ENCODE measurements around the gene COPS9. TPM values are rescaled to one million over a fixed set of nuclear protein-coding genes. Genes with fewer than 3 reads are reported as not detected.

COPS9 gene
- 132 TPM for total RNA-seq

DNA sequence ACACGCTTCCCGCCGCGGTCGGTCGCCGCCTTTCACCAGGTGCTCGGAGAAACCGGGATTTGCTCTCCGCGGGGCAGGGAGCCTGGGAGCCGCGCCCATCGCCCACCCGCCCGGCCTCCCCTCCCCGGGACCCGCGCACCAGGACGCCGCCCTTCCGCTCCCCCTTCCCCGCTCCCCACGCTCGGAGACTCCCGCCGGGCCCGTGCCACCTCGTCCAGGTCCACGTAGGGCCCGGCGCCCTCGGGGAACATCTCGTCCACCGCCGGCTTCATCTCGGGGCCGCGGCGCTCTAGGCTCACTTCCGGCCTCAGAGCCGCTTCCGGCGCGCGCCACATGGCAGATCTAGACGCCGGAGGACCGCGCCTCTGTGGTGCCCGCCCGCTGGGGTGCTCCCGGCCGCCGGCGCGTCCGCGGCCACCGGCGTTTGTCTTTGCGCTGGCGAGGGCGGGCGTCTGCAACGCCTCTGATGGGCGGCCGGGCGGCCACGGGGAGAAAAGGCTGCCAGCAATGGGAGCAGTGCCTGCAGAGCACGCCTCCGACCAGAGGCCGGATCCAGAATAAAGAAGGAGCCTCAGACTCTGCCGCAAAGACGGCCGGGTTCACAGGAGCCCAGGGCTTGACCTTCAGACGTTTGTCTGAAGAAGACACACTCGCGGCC, at the start of gene COPS9:
COPS9 (minus strand) TSS at position 293 of the 658 bp plus-strand sequence; CDS start at position 272, 21 bp downstream.
- ATAC-seq: peak; percentile 92

DNA sequence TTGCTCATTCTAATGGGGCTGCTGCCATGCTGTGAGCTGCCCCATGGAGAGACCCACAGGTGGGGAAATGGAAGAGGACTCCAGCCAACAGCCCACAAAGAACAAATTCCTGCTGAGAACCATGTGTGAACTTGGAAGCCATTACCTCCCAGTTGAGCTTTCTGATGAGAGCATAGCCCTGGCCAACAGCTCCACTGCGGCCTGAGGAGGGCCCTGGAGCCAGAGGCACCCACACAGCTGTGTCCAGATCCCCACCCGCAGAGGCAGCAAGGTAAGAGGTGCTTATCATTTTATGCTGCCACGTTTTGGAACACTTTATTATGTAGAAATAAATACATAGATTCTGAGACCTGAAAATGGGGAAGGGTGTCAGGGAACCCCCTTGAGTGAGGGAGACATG, 48.6 kb upstream of the COPS9 start:
- ATAC-seq: no peak

DNA sequence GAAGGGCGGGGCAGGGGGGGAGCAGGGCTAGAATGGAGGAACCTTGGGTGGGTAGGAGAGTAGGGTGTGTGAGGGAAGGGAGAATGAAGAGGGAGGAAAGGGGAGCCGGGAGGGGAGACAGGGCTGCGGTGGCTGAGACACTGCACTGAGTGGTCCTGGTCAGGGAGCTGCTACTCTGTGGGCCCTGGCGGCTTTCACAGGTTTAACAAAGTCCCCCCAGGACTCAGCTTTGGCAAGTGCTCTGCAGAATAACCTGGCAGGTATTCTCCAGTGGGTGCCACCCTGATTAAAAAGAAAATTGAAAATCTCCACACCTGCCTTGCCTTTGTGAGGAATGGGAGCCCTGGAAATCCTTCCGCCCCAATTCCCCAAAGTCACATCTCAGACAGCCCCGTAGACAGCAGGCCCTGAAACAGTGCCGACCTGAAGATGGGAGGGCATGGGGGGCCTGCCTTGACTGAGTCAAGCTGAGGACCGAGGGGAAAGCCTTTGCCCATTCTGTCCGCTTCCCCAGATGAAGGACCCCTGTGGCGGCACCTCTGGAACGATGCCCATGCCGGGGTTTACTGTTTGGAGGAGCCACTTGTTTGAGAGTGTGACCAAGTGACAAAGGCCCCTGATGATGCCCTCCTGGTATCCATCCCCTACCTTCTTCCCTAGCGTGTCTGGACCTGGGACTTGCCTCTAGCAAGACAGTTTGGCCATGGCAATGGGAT, 47.9 kb upstream of the COPS9 start:
- ATAC-seq: no peak

DNA sequence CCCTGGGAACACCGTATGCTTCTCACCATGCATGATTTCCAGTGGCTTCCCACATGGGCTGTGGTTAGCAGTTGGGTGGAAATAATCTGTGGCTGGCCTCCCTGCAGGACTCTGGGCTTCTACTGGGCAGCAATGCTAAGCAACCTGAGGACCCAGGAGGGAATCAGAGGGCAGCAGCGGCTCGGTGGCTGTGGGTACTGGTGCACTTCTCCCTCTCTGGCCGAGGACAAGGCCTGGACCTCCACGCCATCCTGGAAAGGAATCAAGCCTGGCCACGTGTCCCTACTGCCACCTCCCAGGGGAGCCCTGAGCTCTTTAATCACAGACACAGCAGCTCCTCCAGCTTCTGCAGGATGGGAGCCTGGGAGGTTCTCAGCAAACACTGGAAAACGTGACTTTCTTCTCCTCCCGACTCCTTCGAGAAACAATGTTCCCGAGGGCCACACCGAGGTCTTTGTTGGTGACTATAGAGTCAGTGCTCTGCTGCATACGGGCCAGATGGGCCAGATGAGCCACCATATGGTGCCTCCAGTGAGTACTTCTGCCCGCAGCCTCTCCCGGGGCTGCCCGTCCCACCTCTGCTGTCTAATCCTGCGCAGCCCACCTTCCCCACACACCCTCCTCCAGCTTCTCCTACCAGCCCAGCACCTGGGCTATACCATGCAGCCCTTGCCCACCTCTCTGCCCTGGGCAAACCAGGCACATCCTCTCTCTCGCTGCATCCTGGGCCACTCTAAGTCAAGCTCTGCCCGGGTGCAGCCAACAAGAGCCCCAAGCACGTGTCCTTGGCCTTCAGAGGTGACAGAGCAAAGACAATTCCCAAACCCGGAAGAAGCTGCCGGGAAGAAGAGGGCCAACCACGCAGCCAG, 47.1 kb upstream of the COPS9 start:
- ATAC-seq: no peak

DNA sequence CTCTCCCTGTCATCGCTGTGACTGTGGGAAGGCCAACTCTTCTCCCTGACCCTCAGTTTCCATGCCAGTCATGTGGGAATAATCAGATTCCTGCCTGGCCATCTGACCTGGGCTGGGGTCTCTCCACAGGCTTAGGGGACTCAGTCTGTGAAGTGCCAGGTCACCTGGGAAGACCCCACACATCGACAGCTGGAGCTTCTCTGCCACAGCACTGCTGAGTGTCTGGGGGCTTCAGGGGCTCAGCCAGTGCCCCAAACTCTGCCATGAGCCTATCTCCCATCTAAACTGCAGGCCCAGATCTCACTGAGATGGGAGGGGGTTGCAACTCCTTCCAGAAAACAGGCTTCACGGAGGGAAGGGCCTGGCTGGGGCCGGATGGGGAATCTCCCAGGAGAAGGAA, 46.4 kb upstream of the COPS9 start:
- ATAC-seq: no peak

DNA sequence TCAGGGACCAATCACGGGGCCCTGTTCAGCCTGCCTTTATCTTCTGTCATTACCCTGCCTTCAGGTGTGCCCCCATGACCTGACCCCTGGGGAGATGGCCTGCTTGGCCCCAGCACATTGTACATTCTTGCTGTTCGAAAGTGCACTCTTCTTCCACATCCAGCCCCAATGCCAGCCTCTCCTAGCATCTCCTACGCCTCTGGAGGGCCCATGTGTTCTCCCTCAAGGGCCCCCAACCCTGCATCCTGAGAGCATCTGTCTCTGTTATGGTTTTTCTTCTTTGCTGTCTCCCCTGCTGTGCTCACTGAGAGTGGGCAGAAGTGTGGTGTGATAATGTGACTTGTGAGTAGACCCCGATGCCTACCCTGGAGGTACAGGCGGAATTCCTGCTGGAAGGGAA, 45.9 kb upstream of the COPS9 start:
- no peak for ATAC-seq

DNA sequence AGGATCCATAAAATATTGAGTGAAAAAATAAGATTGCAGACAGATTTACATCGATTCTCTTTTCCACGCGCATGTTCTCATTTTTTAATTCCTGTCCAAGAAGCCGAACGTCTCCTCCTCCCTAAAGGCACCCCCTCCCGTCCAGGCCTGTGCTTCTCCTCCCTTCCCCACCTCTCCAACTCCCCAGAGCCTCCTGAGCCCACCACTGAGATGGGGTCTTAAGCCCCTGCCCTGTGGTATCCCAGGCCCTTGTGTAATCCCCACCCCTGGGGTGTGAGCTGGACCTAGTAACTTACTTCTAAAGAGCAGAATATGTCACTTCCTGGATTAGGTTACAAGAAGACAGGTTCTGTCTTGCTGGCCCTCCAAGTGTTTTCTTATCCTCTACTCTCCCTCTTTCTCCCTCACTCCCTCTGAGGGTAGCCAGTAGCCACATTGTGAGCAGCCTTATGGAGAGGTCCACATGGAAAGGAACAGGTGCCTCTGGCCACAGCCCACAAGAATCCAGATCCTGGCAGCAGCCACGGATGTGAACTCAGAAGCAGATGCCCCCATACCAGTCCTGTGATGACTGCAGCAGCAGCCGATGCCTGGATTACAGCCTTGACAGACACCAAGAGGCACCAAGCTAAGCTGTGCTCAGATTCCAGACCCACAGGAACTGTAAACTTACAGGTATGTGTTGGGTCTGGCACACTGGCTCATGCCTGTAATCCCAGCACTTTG, 44.0 kb upstream of the COPS9 start:
- ATAC-seq: peak; percentile 41

DNA sequence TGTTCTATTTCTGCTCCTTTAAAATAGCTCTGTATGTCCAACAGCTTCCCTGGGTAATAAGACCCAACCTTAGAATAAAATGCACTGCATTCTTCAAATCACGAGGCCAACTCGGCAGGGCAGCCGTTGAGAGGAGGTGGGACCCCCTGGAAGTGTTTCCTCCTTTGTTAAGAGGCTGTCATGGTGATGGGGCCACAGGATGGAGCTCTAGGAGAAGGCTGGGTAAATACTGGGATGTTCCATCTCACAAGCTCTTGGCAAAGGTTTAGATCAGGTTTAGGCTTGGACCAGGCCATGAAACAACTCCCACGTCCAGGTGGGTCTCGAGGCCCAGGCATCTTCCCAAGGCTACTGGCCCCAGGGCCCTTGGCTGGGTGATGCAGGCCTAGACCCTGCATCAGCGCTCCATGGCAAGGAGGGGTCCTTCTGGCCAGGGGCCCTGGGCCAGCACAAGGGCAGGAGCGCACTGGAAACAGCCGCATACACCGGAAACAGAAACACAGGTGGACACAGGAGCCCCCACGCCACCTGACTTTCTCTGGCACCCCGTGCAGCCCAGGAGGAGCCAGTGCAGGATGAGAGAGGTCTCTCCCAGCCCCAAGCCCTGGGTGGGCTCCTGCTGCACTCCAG, 43.2 kb upstream of the COPS9 start:
- ATAC-seq: no peak

DNA sequence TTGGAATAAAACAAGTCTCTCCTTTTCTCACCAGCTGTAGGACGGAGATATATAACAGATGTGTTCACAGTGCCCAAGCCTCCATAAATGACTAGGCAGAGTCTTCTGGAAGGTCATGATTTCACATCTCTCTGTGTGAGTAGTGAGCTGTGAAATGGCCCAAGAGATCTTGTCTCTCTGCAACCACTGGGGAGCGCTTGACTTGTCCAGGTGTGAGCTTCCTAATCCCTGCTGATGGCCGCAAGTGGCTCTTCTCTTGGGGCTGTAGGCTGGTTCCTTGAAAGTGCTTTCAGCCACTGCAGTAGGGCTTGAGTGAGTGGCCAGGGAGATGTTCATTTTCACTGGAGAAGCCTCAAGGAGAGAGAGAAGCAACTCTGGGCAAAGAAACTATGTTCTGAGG, 42.5 kb upstream of the COPS9 start:
- ATAC-seq: no peak

DNA sequence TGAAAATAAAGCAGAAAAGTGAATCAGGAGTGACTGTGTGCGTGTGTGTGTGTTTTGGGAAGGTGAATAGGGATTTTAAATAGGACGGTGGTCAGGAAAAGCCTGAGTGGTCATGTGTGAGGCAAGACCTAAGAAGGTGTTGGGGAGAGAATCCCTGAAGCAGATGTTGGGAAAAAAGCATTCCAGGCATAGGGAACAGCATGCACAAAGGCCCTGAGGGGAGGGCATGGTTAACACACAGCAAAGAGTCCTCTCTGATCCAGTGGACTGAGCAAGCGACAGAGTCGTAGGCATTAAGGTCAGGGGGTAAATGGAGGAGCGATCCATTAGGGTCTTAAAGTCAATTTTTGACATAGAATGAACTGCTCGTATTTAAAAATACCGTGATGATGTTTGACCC, 38.4 kb upstream of the COPS9 start:
- no peak for ATAC-seq

DNA sequence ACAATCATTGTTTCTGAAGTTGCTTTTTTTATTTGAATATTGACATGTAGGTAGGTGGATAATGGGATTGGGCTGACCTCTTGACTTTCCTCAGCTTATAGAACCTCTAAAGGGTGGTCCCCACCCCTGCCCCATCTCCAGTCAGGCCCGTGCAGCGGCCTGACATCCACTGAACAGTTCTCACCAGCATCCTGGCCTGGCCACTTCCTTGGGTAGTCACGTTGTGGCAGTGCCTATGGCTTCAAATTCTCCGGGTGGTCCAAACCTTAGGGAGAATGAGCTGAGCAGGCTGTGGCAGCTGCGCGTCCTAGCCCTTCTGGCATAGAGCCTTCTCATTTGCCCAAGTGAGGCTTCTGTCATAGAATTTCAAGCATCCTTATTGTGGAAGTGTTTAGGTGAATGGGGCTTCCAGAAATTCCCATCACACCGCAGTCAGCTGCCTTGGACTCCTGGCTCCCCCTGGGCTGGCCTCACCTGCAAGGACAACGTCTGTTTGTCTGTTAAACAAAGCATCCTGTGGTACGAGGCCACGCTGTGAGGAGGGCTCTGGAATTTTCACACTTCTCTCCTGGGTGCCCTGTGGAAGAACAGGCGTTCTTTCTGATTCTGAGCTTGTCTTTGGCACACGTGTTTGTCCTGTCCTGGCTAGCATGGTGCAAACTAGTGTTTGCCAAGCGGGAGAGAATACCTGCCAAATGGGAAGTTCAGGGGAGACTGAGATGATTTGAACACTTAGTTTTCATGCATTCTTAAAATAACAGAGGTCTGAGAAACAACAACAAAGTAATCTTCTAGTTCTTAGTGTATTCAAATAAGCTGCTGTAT, 36.2 kb upstream of the COPS9 start:
- ATAC-seq: no peak

DNA sequence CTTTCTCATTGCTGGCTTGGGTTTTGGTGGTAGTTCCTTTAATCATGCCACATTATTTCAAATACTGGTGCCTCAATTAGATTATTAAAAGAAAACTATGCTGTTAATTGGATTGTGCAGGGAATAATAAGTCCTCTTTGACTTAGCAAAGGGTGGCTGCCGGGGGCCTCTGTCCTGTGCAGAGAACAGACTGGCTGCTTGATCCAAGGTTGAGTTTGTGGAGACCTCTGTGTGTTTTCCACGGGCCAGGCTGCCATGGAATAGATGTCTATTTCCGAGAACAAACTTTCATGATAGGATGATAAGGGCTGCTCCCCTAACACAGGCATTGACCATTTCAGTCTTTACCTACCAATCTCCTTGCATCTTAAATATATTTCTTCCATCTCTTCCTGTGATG, 34.8 kb upstream of the COPS9 start:
- ATAC-seq: no peak

DNA sequence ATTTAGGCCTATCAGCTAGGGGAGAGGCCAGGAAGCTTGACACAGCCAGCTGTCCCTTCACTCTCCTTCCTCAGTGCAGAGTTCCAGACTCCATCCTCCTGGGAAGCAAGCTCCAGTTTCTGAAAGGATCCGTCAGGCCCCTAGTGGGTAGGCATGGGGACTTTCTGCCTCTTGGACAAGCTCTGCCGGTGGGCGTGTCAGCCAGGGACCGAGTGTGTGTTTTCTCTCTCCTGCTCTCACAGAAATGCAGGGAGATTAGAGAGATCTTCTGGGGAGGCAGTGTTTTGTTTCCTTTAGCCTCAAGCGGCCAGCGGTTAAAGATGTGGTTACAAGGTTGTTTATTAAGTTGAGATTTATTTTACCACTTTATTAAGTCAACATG, 34.2 kb upstream of the COPS9 start:
- no peak for ATAC-seq

DNA sequence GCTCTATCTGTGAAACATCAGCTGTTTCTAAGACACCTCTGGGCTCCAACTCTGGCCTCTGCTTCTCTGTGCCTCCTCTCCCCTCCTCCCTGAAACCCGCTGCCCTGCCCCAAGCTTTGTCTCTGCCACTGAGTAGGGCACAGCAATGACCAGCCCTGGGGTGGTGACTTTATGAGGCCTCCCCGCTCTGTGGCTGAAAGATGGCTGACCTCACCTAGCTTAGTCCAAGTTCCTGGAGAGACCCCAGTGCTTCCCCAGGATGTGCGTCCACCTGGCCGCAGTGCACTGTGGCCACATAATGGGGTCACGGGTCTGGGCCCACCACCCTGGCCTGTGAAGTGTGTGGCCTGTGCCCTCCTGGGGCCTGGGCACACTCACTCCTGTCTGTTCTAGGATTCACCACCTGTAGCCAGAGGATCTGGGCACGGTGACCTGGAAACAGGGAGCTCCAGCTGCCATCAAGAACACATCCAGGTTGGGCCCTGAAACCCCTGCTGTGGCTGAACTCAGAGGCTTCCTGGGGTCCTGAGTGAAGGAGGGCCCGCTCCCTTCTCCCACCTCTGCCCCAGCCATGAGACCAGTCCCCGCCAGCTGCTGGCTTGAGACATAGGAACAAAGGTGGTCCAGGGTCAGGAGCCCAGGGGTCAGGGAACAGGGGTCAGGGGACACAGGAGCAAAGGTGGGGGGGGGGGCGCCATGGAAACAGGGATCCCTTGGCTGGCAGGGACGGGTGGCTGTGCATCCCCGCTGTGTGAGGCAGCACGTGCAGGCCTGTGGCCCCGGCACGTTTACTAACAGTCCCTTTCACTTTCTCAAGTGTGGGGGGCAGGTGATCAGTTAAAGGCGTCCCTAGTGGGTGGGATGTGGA, 33.6 kb upstream of the COPS9 start:
- ATAC-seq: no peak

DNA sequence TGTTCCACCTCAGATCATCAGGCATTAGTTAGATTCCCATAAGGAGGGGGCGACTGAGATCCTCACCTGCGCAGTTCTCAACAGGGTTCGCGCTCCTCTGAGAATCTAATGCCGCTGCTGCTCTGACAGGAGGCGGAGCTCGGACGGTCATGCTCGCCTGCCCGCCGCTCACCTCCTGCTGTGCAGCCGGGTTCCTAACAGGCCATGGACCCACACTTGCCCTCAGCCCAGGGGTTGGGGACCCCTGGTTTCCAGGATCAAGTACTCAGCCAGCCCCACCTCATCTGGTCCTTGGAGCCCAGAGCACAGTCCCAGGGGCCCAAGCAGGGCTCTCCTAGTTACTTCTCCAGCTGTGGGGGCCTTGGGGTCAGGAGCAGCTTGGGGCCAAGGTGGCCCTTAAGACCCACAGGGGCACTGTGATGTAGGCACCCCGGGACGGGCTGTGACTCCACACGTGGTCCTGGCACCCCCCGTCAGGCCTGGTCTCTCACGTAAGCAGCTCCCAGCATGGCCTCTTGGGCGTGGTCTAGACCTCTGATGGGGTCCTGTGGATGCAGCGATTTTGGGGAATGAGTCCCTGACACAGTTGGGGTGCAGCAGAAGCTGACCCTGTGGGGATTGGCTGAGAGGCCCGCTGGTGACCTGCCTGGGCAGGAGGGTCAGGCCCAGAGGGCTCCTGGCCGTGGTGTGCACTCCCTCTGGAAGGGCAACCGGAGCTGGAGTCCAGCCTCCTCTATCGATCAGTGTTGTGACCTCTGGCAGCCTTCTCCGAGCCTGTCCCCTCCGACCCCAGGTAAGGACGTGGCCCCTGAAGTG, 32.6 kb upstream of the COPS9 start:
- no peak for ATAC-seq

DNA sequence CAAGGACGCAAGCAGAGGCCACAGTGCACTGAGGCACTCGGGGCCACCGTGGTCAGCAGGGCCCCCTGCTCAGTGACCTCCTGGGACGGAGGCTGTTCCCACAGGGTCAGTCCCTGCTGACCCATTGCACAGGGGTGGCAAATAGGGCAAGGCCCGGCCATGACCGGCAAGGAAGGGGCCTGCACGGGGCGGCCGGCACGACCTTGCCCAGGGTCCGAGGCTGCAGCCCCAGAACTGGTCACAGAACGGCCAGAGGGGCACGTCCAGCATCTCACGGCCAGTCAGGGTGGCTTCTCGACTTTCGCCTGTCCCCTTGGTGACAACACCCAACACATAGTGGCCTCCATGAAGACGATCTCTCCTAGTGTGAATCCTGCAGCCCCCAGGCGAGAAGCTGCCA, 31.9 kb upstream of the COPS9 start:
- no peak for ATAC-seq

DNA sequence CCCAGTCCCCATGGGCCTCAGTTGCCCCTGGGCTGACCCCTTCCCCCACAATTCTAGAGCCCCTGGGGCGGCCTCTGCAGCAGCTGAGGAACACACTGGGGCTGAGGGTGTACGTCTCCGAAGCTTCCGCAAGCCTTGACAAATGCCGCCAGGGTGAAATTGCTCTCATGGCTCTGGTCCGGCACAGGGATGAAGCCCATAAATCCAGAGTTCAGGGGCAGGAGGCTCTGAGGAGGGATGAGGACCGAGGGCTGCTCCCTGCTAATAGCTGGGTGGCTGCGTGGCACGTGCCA, 31.4 kb upstream of the COPS9 start:
- no peak for ATAC-seq

DNA sequence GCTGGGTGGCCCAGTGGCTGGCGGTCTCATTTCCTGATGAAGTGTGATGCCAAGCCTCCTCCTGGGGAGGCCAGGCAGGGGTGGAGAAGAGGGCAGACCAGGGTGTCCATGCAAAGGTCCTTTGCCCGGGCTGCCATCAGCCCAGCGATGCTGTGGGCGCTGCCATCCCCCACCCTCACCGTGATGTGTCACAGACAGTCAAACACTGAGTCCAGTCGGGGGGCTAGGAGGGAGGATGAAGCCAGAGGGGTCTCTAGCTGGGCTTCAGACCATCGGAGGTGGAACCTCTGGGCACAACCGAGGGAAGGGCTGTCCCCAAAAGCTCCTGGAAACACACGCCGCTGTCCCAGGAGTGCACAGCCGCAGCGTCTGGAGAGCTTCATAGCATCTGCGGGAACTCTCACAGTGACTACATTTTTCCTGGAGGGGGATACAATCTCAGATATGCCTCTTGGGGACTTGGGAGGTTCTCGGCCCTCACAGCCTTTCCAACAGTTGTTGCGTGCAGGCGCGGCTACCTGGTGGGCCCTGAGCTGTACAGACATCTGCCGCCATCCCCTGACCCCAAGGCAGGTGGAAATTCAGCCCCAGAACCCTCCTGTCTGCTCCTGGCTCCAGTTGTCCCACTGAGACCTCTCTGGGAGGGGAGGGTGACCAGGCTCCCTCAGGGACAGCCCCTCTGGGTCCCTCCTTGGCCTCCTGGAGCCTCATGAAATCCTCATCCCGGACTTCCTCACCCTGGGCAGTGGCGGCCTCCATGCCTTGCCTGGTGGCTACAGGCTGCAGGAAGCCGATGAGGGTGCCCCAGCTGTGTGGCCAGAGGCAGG, 30.9 kb upstream of the COPS9 start:
- no peak for ATAC-seq

DNA sequence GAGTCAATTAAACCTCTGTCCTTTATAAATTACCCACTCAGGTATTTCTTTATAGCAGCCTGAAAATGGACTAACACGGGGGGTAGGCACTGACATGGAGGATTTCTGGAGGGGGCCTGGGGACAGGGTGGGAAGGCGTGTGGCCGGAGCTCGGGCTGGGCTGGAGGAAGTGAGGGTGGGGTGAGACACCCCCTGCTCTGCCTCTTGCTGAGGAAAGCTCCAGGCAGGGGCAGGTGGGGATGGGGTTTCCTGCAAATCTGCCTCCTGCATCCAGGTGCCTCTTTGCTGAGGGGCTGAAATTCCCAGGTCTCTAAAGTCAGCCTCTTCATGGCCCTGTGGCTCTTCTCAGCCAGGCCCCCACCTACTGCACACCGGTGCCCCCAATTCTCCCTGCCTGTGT, 30.1 kb upstream of the COPS9 start:
- no peak for ATAC-seq

All from esophagus mucosa (tissue), 1 donor.